Epithelial cell of prostate (primary cell): ENCODE measurements around the gene ASAH2B.

ENCODE experiments used
- DNase-seq: peaks from one replicate; pipeline ENCODE4 v3.0.0-alpha.2; 2011; ENCODE audit warnings: low read depth, low spot score
- H3K27ac ChIP-seq: fragments of 450-650 bp; 2 replicates; pipeline ENCODE4 v1.5.1; 2017; ENCODE audit warnings: mild to moderate bottlenecking

ASAH2B gene

DNA sequence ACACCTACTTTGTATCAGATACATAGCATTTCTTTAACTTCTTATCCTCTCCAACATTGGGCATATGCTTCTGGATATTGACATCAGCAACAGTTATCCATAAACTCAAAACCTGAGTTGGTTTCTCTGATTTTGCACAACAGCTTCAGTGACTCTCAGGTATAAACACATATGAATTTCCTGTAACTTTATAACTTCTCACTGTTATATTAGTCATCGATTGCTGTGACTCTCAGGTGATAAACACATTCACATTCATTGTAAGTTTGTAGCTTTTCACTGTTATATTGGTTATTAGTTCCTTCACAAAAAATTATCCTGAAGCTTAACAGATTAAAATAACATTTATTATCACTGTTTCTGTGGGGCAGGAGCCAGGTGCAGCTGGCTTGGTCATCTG, 57.0 kb downstream of the ASAH2B start:
- no peak overlapping the region for H3K27ac ChIP-seq
- DNase-seq, result no peak

GRCh38 chr10:50798297-50798696, 58.6 kb downstream of the ASAH2B start:
- no peak for DNase-seq

GRCh38 chr10:50799595-50799994, 59.9 kb downstream of the ASAH2B start:
- no peak for DNase-seq
- H3K27ac ChIP-seq, result no peak overlapping the region

More at GRCh38 chr10:50798297-50798696, 58.6 kb downstream of the ASAH2B start:
- no peak overlapping the region for H3K27ac ChIP-seq

DNA sequence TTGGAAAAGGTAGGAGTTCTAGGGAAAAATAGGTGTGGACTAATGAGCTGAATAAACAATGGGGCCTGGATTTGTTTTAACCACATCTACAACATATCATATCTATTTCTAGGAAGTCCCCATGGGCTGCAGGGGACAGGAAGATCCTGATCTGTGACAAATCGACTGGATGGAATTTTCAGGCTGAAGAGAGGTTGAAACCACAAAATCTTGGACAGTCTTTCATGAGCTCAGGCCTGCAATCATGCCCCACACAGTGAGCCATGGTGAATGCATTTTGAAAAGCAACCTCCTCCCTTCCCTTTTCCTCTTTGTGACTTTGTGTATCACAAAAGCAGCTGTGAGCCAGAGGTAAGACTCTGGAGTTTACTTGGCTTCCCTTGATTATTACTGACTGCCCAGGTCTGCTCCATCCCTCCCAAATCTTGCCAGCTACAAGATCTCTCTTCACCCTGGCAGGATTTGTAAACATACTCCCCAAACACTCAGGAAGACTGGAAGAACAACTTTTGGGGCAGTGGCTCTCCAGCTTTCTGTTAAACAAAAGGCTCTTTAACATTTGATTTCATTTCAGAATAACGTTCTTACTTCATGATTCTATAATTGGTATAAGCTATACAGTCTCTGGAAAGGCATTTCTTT, 66.4 kb downstream of the ASAH2B start:
- no peak overlapping the region for H3K27ac ChIP-seq
- DNase-seq, result no peak

- DNase-seq, result no peak
- no peak overlapping the region for H3K27ac ChIP-seq
Measured at GRCh38 chr10:50807851-50808776, 68.4 kb downstream of the ASAH2B start.
